ENCODE measurements around the gene NEK8.

- no peak for TF ChIP-seq POLR2A (IDR thresholded peaks at IDR 0.05)
- TF ChIP-seq CTCF (IDR thresholded peaks at IDR 0.05): no peak
- no peak for TF ChIP-seq POLR2AphosphoS5 (IDR thresholded peaks at IDR 0.05)
- TF ChIP-seq EP300 (IDR thresholded peaks at IDR 0.05): no peak
These were observed 21.3 kb upstream of the NEK8 start for GRCh38 chr17:28707339-28707720.

Data from upper lobe of left lung (tissue), 4 donors.